ENCODE data around the gene FOXL2. TPM values are rescaled to one million over a fixed set of nuclear protein-coding genes. Genes with fewer than 3 reads are reported as not detected.

Gene FOXL2
- total and polyA plus RNA-seq, 7 donors: not detected

- Histone ChIP-seq H3K4me1 (no peaks in the 10 kb centered on the region), H3K9me3 (no peaks in the 10 kb centered on the region), H3K4me3 (no peak overlapping the region), H3K27me3 (peaks cover 0 to 4% (median 0%) of the 10 kb centered on the region in 3 donors), H3K36me3 (no peaks in the 10 kb centered on the region), H3K27ac (no peak overlapping the region)
- no peak for DNase-seq
- 90 to 91% methylated on average over 5 of the region's 5 CpGs for WGBS, 2 donors
- intact Hi-C loops (cut with DNase I): no loop called here
- TF ChIP-seq CTCF (IDR thresholded peaks at IDR 0.05): no peak
- no peak for TF ChIP-seq EP300 (IDR thresholded peaks at IDR 0.05)
- TF ChIP-seq POLR2AphosphoS5 (IDR thresholded peaks at IDR 0.05): no peak
- no peak for TF ChIP-seq POLR2A (IDR thresholded peaks at IDR 0.05)
These were observed 26.0 kb upstream of the FOXL2 start for GRCh38 chr3:138972941-138973340.

- no peaks in the 10 kb centered on the region for H3K36me3 ChIP-seq
- no peaks in the 10 kb centered on the region for H3K4me1 ChIP-seq
- no peak for DNase-seq
- H3K9me3 ChIP-seq: no peaks in the 10 kb centered on the region
- WGBS, 2 donors: 81 to 89% methylated on average over 6 of the region's 6 CpGs
- intact Hi-C loops (cut with DNase I): no loop called here
- H3K27ac ChIP-seq: no peak overlapping the region
- H3K27me3 ChIP-seq: peaks cover 0 to 4% (median 0%) of the 10 kb centered on the region in 3 donors
- H3K4me3 ChIP-seq: no peak overlapping the region
- TF ChIP-seq POLR2A (IDR thresholded peaks at IDR 0.05): no peak
- no peak for TF ChIP-seq POLR2AphosphoS5 (IDR thresholded peaks at IDR 0.05)
- no peak for TF ChIP-seq EP300 (IDR thresholded peaks at IDR 0.05)
- no peak for TF ChIP-seq CTCF (IDR thresholded peaks at IDR 0.05)
These were observed 24.9 kb upstream of the FOXL2 start for GRCh38 chr3:138971766-138972320.

GRCh38 chr3:138964923-138965322 is 18.0 kb upstream of the FOXL2 start:
- TF ChIP-seq POLR2AphosphoS5 (IDR thresholded peaks at IDR 0.05) (no peak), EP300 (IDR thresholded peaks at IDR 0.05) (no peak), POLR2A (IDR thresholded peaks at IDR 0.05) (no peak), CTCF (IDR thresholded peaks at IDR 0.05) (no peak)
- DNase-seq: no peak
- intact Hi-C loops (cut with DNase I): no loop called here
- Histone ChIP-seq H3K9me3 (peaks cover 0 to 15% (median under 1%) of the 10 kb centered on the region in 4 donors), H3K27me3 (peaks cover 14 to 29% (median 21%) of the 10 kb centered on the region in 3 donors), H3K4me1 (peaks cover 0 to 6% (median 3%) of the 10 kb centered on the region in 4 donors), H3K27ac (no peak overlapping the region), H3K36me3 (no peaks in the 10 kb centered on the region), H3K4me3 (no peak overlapping the region)

- Histone ChIP-seq H3K27ac (no peak overlapping the region), H3K27me3 (peaks cover 15 to 35% (median 21%) of the 10 kb centered on the region in 3 donors), H3K36me3 (no peaks in the 10 kb centered on the region), H3K4me3 (no peak overlapping the region), H3K4me1 (peaks cover 0 to 6% (median 3%) of the 10 kb centered on the region in 4 donors), H3K9me3 (peaks cover 0 to 15% (median under 1%) of the 10 kb centered on the region in 4 donors)
- intact Hi-C loops (cut with DNase I): no loop called here
- DNase-seq: no peak
- 71 to 88% methylated on average over 2 of the region's 2 CpGs for WGBS, 2 donors
- TF ChIP-seq POLR2AphosphoS5 (IDR thresholded peaks at IDR 0.05) (no peak), POLR2A (IDR thresholded peaks at IDR 0.05) (no peak), CTCF (IDR thresholded peaks at IDR 0.05) (no peak), EP300 (IDR thresholded peaks at IDR 0.05) (no peak)
These were observed 17.3 kb upstream of the FOXL2 start for GRCh38 chr3:138964264-138964663.
